ENCODE results near the gene TARBP2.

GRCh38 chr12:53533471-53533870 is 32.4 kb downstream of the TARBP2 start:
- TF ChIP-seq CTCF (IDR thresholded peaks at IDR 0.05) (no peak), POLR2A (IDR thresholded peaks at IDR 0.05) (no peak)
